Bronchial epithelial cell (primary cell): ENCODE data around the gene ZNRF4. TPM values are rescaled to one million over a fixed set of nuclear protein-coding genes. Genes with fewer than 3 reads are reported as not detected.

Source experiments
- DNase-seq: peaks from one replicate; pipeline ENCODE4 v3.0.0-alpha.2; 2010; ENCODE audit warnings: low read depth
- FAIRE-seq: peaks from 2 replicates; lab custom pipeline; 2011; peaks lifted over from hg19 to GRCh38; lab: Jason Lieb, UNC
- H3K27me3 ChIP-seq: 2 replicates; pipeline ENCODE4 v1.5.1; 2011; ENCODE audit warnings: low read length; ENCODE audit not compliant: control insufficient read depth, insufficient read depth
- H3K36me3 ChIP-seq: 2 replicates; pipeline ENCODE4 v1.5.1; 2011; ENCODE audit warnings: low read length; ENCODE audit not compliant: control insufficient read depth, insufficient read depth
- H3K4me3 ChIP-seq: 2 replicates; pipeline ENCODE4 v1.5.1; 2011; ENCODE audit warnings: mild to moderate bottlenecking, low read depth, low read length, control low read depth
- total RNA-seq: library from RNA; depleted of rRNA; stranded (reverse); fragments of >200 nt; gene quantifications from 2 replicates; pipeline ENCODE4 v1.2.1, GENCODE V29; 2014
- TF ChIP-seq, protein P1 (sequence below): IDR thresholded peaks from 2 replicates; pipeline ENCODE4 v1.5.1; 2011; ENCODE audit warnings: mild to moderate bottlenecking, moderate library complexity, low read length, control low read depth, inconsistent platforms; ENCODE audit not compliant: insufficient read depth, severe bottlenecking

The ZNRF4 gene
- total RNA-seq, 1 donor from 2014 or later = not detected

DNA sequence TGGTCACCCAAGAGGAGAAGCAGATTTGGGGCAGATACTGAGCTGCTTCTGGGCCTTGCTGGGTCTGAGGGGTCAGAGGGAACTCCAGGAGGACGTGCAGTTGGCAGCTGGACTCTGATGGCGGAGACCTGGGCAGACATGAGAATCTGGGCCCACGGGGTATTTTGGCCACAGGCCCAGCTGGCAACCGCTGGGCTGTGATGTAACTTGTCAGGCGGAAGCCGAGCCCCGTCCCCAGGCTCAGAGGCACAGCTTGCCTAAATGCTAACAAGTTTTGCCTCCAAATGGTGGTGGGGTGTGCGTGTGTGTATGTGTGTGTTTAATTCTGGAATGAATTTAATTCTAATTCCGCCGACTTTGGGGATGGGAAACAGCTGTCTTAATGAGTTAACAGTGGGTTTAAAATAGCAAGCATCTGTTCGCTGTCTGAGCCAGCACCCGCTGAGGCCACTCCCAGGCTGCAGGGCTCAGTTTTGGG lies 11.6 kb downstream of the ZNRF4 start:
- peak; percentile 50 for FAIRE-seq
- TF ChIP-seq, protein P1, sequence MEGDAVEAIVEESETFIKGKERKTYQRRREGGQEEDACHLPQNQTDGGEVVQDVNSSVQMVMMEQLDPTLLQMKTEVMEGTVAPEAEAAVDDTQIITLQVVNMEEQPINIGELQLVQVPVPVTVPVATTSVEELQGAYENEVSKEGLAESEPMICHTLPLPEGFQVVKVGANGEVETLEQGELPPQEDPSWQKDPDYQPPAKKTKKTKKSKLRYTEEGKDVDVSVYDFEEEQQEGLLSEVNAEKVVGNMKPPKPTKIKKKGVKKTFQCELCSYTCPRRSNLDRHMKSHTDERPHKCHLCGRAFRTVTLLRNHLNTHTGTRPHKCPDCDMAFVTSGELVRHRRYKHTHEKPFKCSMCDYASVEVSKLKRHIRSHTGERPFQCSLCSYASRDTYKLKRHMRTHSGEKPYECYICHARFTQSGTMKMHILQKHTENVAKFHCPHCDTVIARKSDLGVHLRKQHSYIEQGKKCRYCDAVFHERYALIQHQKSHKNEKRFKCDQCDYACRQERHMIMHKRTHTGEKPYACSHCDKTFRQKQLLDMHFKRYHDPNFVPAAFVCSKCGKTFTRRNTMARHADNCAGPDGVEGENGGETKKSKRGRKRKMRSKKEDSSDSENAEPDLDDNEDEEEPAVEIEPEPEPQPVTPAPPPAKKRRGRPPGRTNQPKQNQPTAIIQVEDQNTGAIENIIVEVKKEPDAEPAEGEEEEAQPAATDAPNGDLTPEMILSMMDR = no peak

DNA sequence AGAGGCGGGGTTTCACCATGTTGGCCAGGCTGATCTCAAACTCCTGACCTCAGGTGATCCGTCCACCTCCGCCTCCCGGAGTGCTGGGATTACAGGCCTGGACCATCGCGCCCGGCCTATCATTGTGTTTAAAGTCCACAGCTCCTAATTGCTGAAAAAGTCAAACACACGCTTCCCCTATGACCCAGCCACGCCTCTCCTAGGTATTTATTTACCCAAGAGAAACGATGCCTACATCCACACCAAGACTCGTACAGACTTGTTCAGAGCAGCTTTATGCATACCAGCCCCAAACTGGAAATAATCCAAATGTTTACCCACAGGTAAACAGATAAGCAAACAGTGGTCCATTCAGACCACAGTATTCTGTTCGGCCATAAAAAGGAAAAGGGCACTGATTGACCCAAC lies 15.1 kb downstream of the ZNRF4 start:
- H3K27me3 ChIP-seq = no peaks in the 10 kb centered on the region
- no peak overlapping the region for H3K4me3 ChIP-seq
- no peaks in the 10 kb centered on the region for H3K36me3 ChIP-seq
- DNase-seq = peak; percentile 90
- FAIRE-seq = peak; percentile 36
- TF ChIP-seq, protein P1 = no peak

More for the DNA sequence above, 11.6 kb downstream of the ZNRF4 start:
- Histone ChIP-seq H3K4me3 (no peak overlapping the region), H3K36me3 (no peaks in the 10 kb centered on the region), H3K27me3 (no peaks in the 10 kb centered on the region)
- DNase-seq = peak; percentile 30

DNA sequence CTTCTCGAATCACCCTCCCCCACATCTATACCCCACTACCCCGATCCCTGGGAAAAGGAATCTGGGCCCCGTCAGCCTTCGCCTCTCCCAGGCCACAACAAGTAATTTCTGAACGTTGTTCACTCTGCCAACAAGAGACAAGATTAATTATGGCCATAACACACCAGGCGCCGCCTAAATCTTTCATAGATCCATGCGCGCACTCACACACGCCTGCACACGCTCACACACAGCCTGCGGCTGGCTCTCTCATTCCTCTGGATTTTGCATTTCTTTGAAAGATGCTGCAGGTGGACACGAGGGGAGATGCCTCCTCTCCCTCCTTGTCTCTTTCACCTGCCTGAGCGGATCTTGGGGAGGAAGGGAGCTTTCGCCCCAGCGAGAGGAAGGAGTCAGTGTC lies 17.1 kb downstream of the ZNRF4 start:
- DNase-seq (peak; percentile 33), FAIRE-seq (no peak)
- Histone ChIP-seq H3K27me3 (no peaks in the 10 kb centered on the region), H3K36me3 (no peaks in the 10 kb centered on the region), H3K4me3 (no peak overlapping the region)
- TF ChIP-seq, protein P1 = no peak

DNA sequence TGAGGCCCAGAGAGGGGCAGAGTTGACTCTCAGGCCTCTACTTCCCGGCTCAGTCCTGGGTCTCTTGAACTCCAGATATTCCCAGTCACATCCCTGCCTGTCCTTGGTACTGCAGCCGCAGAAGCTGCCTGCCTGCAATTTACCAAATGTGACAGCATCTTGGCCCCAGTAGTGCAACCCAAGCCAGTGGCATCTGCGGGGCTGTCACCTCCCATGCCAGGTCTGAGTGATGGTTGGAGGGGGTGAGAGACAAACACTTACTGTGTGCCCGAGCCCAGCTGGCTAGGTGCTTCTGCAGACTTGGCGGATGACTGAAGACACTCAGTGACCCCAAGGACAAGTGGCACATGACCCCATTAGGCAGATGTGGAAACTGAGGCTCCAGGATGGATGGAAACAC lies 18.4 kb downstream of the ZNRF4 start:
- Histone ChIP-seq H3K4me3 (no peak overlapping the region), H3K36me3 (no peaks in the 10 kb centered on the region), H3K27me3 (peaks cover 4% of the 10 kb centered on the region)
- no peak for FAIRE-seq
- no peak for DNase-seq
- TF ChIP-seq, protein P1 = no peak

DNA sequence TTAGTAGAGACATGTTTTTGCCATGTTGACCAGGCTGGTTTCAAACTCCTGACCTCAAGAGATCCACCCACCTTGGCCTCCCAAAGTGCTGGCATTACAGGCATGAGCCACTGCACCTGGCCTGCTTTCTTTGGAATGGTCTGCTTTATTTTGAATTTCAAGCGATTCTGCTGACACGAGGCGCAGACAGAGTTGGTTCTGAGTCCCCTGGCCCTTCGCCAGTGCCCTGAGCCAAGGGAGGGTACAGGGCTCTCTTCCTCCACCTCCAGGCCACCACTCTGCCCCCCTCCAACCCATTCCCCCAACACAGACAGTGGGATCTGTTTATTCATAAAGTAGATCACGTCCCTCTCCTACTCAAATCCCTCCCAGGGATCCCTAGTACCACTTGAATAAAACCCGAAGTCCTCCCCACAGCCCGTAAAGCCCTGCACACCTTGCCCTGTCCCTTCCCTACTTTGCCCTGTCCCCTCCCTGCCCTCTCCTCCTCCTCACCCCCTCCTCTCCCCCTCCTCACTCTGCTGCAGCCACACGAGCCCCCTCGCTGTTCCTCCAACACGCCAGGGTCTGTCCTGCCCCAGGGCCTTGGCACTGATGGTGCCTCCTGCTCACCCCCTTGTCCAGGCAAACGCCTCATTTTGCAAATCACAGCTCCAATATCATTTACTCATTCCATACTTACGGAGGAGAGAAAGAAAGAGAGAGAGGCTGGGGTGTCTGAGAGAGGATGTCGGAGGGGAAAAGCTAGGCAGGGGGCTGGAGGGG lies 22.4 kb downstream of the ZNRF4 start:
- FAIRE-seq (no peak), DNase-seq (no peak)
- peaks cover 7% of the 10 kb centered on the region for H3K27me3 ChIP-seq
- H3K4me3 ChIP-seq = no peak overlapping the region
- TF ChIP-seq, protein P1 = no peak
- H3K36me3 ChIP-seq = no peaks in the 10 kb centered on the region
